HL-60 (cell line): ENCODE results near the gene SLC41A3.

ENCODE experiments used
- CTCF ChIP-seq: IDR thresholded peaks from one replicate; pipeline ENCODE4 v1.5.1; 2011; ENCODE audit warnings: low read length, control low read depth, inconsistent platforms; ENCODE audit not compliant: insufficient read depth
- GABPA ChIP-seq: IDR thresholded peaks from 2 replicates; pipeline ENCODE4 v1.6.1; 2012; ENCODE audit warnings: low read depth
- POLR2AphosphoS5 ChIP-seq: IDR thresholded peaks from 2 replicates; pipeline ENCODE4 v1.6.1; 2012; ENCODE audit warnings: low read depth
- REST ChIP-seq: IDR thresholded peaks from 2 replicates; pipeline ENCODE4 v1.6.1; 2012; ENCODE audit warnings: low read depth; ENCODE audit not compliant: insufficient replicate concordance
- SPI1 ChIP-seq: IDR thresholded peaks from 2 replicates; pipeline ENCODE4 v1.6.1; 2012; ENCODE audit warnings: low read depth, mild to moderate bottlenecking, borderline replicate concordance

GRCh38 chr3:126004217-126004616, 79.7 kb downstream of the SLC41A3 start:
- TF ChIP-seq GABPA (no peak), CTCF (no peak), POLR2AphosphoS5 (no peak), REST (no peak), SPI1 (no peak)
